ENCODE measurements around the gene LRIG1.

DNA sequence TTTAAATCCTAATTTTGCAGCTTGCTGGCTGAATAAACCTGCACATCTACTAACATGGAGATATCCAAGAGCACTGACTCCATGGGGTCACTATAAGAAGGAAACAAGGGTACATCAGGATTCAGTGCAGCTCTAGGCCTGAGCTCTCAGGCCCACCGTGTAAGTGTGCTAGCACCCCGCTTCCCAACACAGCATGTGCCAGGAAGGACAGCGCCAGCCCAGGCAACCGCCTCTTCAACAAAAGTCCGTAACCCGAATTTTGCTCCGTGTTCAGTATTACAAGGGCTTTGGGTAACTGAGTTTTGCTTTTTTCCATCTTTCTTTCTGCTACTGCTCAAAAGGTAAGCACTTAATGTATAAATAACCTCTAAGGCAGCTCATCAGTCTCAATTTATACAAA lies 89.8 kb downstream of the LRIG1 start:
- no peak for TF ChIP-seq POLR2AphosphoS5 (IDR thresholded peaks at IDR 0.05)
- TF ChIP-seq, protein P1, sequence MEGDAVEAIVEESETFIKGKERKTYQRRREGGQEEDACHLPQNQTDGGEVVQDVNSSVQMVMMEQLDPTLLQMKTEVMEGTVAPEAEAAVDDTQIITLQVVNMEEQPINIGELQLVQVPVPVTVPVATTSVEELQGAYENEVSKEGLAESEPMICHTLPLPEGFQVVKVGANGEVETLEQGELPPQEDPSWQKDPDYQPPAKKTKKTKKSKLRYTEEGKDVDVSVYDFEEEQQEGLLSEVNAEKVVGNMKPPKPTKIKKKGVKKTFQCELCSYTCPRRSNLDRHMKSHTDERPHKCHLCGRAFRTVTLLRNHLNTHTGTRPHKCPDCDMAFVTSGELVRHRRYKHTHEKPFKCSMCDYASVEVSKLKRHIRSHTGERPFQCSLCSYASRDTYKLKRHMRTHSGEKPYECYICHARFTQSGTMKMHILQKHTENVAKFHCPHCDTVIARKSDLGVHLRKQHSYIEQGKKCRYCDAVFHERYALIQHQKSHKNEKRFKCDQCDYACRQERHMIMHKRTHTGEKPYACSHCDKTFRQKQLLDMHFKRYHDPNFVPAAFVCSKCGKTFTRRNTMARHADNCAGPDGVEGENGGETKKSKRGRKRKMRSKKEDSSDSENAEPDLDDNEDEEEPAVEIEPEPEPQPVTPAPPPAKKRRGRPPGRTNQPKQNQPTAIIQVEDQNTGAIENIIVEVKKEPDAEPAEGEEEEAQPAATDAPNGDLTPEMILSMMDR (IDR thresholded peaks at IDR 0.05) = no peak

All from sigmoid colon (tissue), 4 donors.